Measurements from ENCODE around the gene PCDHA1.

Gene PCDHA1

DNA sequence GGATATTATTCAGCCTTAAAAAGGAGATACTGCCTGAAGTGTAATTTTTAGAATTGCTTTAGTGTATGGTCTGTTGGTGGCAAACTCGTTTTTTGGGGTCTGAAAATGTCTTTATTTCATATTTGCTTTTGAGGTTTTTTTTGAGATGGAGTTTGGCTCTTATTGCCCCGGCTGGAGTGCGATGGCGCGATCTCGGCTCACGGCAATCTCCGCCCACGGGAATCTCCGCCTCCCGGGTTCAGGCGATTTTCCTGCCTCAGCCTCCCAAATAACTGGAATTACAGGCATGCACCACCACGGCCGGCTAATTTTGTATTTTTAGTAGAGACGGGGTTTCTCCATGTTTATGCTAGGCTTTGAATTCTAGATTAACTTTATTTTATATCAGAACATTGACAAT, 245.1 kb downstream of the PCDHA1 start:
- no peaks in the 10 kb centered on the region for H3K36me3 ChIP-seq (ENCODE audit: control insufficient read depth in 2 of 2, insufficient read depth in 2 of 2, low read length in 2 of 2)
- H3K4me3 ChIP-seq (ENCODE audit: low read length in 2 of 2): no peak overlapping the region
- H3K9me3 ChIP-seq (ENCODE audit: control insufficient read depth in 2 of 2, low read length in 2 of 2): no peaks in the 10 kb centered on the region
- no peaks in the 10 kb centered on the region for H3K4me1 ChIP-seq (ENCODE audit: control insufficient read depth, insufficient read depth, low read length)
- no peak overlapping the region for H3K27ac ChIP-seq (ENCODE audit: low read length)
- no peaks in the 10 kb centered on the region for H3K27me3 ChIP-seq (ENCODE audit: control insufficient read depth in 1 of 2, insufficient read depth in 2 of 2, low read length in 2 of 2)
- no peak overlapping the region for H3K9ac ChIP-seq (ENCODE audit: low read length in 2 of 2)

- H3K27me3 ChIP-seq (ENCODE audit: control insufficient read depth in 1 of 2, insufficient read depth in 2 of 2, low read length in 2 of 2): no peaks in the 10 kb centered on the region
These were observed 246.7 kb downstream of the PCDHA1 start for GRCh38 chr5:141032626-141033025.

DNA sequence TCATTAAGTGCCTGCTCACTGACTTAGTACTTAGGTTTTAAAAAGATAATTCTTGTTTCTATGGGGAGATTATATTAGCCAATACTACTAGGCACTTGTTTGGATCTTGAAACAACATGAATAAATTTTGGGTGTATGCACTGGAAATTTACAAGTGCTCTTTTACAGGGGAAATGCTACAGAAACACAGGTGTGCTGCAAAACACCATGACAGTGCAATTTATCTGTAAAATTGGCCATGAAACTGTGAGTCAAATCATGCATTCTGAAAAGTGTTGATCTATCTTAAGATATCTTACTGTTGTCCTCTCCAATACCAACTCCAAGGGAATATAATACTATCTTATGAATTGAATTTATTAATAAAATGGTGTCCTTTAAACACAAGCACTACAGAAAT, 253.1 kb downstream of the PCDHA1 start:
- no peak overlapping the region for H3K27ac ChIP-seq (ENCODE audit: low read length)
- no peak overlapping the region for H3K9ac ChIP-seq (ENCODE audit: low read length in 2 of 2)
- H3K9me3 ChIP-seq (ENCODE audit: control insufficient read depth in 2 of 2, low read length in 2 of 2): no peaks in the 10 kb centered on the region
- no peaks in the 10 kb centered on the region for H3K36me3 ChIP-seq (ENCODE audit: control insufficient read depth in 2 of 2, insufficient read depth in 2 of 2, low read length in 2 of 2)
- H3K27me3 ChIP-seq (ENCODE audit: control insufficient read depth in 1 of 2, insufficient read depth in 2 of 2, low read length in 2 of 2): no peaks in the 10 kb centered on the region
- peaks cover 2% of the 10 kb centered on the region for H3K4me1 ChIP-seq (ENCODE audit: control insufficient read depth, insufficient read depth, low read length)
- H3K4me3 ChIP-seq (ENCODE audit: low read length in 2 of 2): no peak overlapping the region

More at GRCh38 chr5:141032626-141033025, 246.7 kb downstream of the PCDHA1 start:
- Histone ChIP-seq H3K36me3 (ENCODE audit: control insufficient read depth in 2 of 2, insufficient read depth in 2 of 2, low read length in 2 of 2) (no peaks in the 10 kb centered on the region), H3K9ac (ENCODE audit: low read length in 2 of 2) (no peak overlapping the region), H3K4me3 (ENCODE audit: low read length in 2 of 2) (no peak overlapping the region), H3K9me3 (ENCODE audit: control insufficient read depth in 2 of 2, low read length in 2 of 2) (no peaks in the 10 kb centered on the region), H3K4me1 (ENCODE audit: control insufficient read depth, insufficient read depth, low read length) (no peaks in the 10 kb centered on the region), H3K27ac (ENCODE audit: low read length) (no peak overlapping the region)

DNA sequence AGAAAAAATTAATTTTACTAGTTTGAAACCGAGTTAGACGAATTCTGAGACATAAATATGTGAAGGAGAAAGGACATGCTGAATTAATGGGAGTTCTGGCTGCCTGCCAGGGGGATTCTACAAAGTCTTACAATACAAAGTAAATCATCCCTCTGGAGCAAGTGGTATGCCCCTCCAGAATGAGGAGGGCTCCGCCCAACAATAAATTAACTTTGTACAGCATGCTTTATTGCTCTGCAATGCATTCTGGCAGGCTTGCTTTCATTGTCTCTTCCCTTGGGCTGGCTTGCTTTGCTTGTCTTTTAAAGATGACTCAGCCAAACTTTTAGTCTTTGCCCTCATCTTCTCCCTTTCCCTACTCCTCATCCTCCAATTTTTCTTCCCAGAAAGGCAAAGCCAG, 253.6 kb downstream of the PCDHA1 start:
- Histone ChIP-seq H3K27me3 (ENCODE audit: control insufficient read depth in 1 of 2, insufficient read depth in 2 of 2, low read length in 2 of 2) (no peaks in the 10 kb centered on the region), H3K4me3 (ENCODE audit: low read length in 2 of 2) (no peak overlapping the region), H3K36me3 (ENCODE audit: control insufficient read depth in 2 of 2, insufficient read depth in 2 of 2, low read length in 2 of 2) (no peaks in the 10 kb centered on the region), H3K9me3 (ENCODE audit: control insufficient read depth in 2 of 2, low read length in 2 of 2) (no peaks in the 10 kb centered on the region), H3K9ac (ENCODE audit: low read length in 2 of 2) (no peak overlapping the region), H3K27ac (ENCODE audit: low read length) (no peak overlapping the region), H3K4me1 (ENCODE audit: control insufficient read depth, insufficient read depth, low read length) (peaks cover 2% of the 10 kb centered on the region)

GRCh38 chr5:141040093-141040770, 254.3 kb downstream of the PCDHA1 start:
- H3K9ac ChIP-seq (ENCODE audit: low read length in 2 of 2): peak overlapping the region; percentile 2 to 6
- H3K27ac ChIP-seq (ENCODE audit: low read length): no peak overlapping the region
- H3K4me1 ChIP-seq (ENCODE audit: control insufficient read depth, insufficient read depth, low read length): peaks cover 2% of the 10 kb centered on the region

GRCh38 chr5:141040771-141041426, 255.0 kb downstream of the PCDHA1 start:
- Histone ChIP-seq H3K27me3 (ENCODE audit: control insufficient read depth in 1 of 2, insufficient read depth in 2 of 2, low read length in 2 of 2) (no peaks in the 10 kb centered on the region), H3K36me3 (ENCODE audit: control insufficient read depth in 2 of 2, insufficient read depth in 2 of 2, low read length in 2 of 2) (no peaks in the 10 kb centered on the region), H3K27ac (ENCODE audit: low read length) (no peak overlapping the region), H3K4me3 (ENCODE audit: low read length in 2 of 2) (peak overlapping the region; percentile 39 to 66), H3K9me3 (ENCODE audit: control insufficient read depth in 2 of 2, low read length in 2 of 2) (no peaks in the 10 kb centered on the region), H3K4me1 (ENCODE audit: control insufficient read depth, insufficient read depth, low read length) (peaks cover 2% of the 10 kb centered on the region), H3K9ac (ENCODE audit: low read length in 2 of 2) (no peak overlapping the region)

More at GRCh38 chr5:141040093-141040770, 254.3 kb downstream of the PCDHA1 start:
- H3K27me3 ChIP-seq (ENCODE audit: control insufficient read depth in 1 of 2, insufficient read depth in 2 of 2, low read length in 2 of 2): no peaks in the 10 kb centered on the region
- H3K4me3 ChIP-seq (ENCODE audit: low read length in 2 of 2): peak overlapping the region; percentile 39 to 66
- H3K36me3 ChIP-seq (ENCODE audit: control insufficient read depth in 2 of 2, insufficient read depth in 2 of 2, low read length in 2 of 2): no peaks in the 10 kb centered on the region
- H3K9me3 ChIP-seq (ENCODE audit: control insufficient read depth in 2 of 2, low read length in 2 of 2): no peaks in the 10 kb centered on the region

- no peak overlapping the region for H3K27ac ChIP-seq (ENCODE audit: low read length)
- no peak overlapping the region for H3K9ac ChIP-seq (ENCODE audit: low read length in 2 of 2)
- H3K9me3 ChIP-seq (ENCODE audit: control insufficient read depth in 2 of 2, low read length in 2 of 2): no peaks in the 10 kb centered on the region
- H3K27me3 ChIP-seq (ENCODE audit: control insufficient read depth in 1 of 2, insufficient read depth in 2 of 2, low read length in 2 of 2): no peaks in the 10 kb centered on the region
- peaks cover 2% of the 10 kb centered on the region for H3K4me1 ChIP-seq (ENCODE audit: control insufficient read depth, insufficient read depth, low read length)
- H3K36me3 ChIP-seq (ENCODE audit: control insufficient read depth in 2 of 2, insufficient read depth in 2 of 2, low read length in 2 of 2): no peaks in the 10 kb centered on the region
- H3K4me3 ChIP-seq (ENCODE audit: low read length in 2 of 2): no peak overlapping the region
These were observed 255.5 kb downstream of the PCDHA1 start for GRCh38 chr5:141041427-141041785.

GRCh38 chr5:141042555-141042954, 256.6 kb downstream of the PCDHA1 start:
- Histone ChIP-seq H3K4me3 (ENCODE audit: low read length in 2 of 2) (no peak overlapping the region), H3K9me3 (ENCODE audit: control insufficient read depth in 2 of 2, low read length in 2 of 2) (no peaks in the 10 kb centered on the region), H3K9ac (ENCODE audit: low read length in 2 of 2) (no peak overlapping the region), H3K36me3 (ENCODE audit: control insufficient read depth in 2 of 2, insufficient read depth in 2 of 2, low read length in 2 of 2) (no peaks in the 10 kb centered on the region), H3K27ac (ENCODE audit: low read length) (no peak overlapping the region), H3K27me3 (ENCODE audit: control insufficient read depth in 1 of 2, insufficient read depth in 2 of 2, low read length in 2 of 2) (no peaks in the 10 kb centered on the region), H3K4me1 (ENCODE audit: control insufficient read depth, insufficient read depth, low read length) (peaks cover 2% of the 10 kb centered on the region)

DNA sequence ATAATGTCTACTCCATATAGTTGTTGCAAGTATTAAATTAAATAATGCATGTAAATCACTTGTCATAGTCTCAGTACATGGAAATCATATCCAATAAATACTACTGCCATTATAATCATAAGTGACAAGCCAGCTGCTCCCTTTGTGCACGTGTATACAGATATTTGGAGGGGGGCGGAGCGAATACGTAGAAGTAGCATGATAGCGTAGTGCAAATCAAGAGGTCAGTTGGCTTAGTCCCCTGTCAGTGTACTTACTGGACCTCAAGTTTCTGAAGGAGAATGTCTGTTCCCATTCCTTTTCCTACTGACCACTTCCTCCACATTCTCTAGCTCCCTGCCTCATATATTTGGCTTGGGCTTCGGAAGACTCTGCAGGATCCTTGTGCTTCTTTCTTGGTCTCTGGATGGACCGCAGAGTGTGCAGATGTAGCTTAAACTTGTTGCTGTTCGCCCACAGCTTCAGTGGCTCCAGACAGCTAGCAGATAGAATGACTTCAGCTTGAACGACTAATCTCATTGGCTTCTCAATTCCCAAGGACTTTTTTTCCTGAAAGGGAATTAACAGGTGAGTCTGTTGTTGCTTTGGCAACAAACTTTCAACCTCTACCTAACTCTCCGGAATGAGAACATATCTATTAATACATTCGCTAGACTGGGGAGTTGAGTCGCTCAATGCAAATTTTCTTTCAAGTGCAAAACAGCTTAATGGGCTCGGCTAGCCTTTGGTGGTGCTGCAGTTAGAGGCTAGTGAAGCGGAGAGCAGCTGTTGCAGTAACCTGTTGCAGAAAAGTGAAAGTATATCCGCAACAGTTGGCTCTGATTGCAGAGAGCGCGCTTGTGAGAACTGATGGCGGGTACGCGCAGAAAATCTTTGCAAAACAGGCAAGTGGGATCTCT, 264.9 kb downstream of the PCDHA1 start, which contains the start of gene PCDHB1:
TSS of gene PCDHB1 (plus strand) at position 753 of the 899 bp plus-strand sequence. CDS start at position 850, 97 bp downstream.
- Histone ChIP-seq H3K27me3 (ENCODE audit: control insufficient read depth in 1 of 2, insufficient read depth in 2 of 2, low read length in 2 of 2) (peaks cover 7 to 15% of the 10 kb centered on the region in 2 donors), H3K36me3 (ENCODE audit: control insufficient read depth in 2 of 2, insufficient read depth in 2 of 2, low read length in 2 of 2) (no peaks in the 10 kb centered on the region), H3K4me3 (ENCODE audit: low read length in 2 of 2) (peak within 1 kb of the TSS; percentile 84 to 93), H3K9ac (ENCODE audit: low read length in 2 of 2) (peak within 1 kb of the TSS in 1 of 2 donors; percentile 42), H3K9me3 (ENCODE audit: control insufficient read depth in 2 of 2, low read length in 2 of 2) (no peaks in the 10 kb centered on the region), H3K27ac (ENCODE audit: low read length) (no peak within 1 kb of the TSS), H3K4me1 (ENCODE audit: control insufficient read depth, insufficient read depth, low read length) (peaks cover 5% of the 10 kb centered on the region)

GRCh38 chr5:141051521-141051866, 265.6 kb downstream of the PCDHA1 start:
- Histone ChIP-seq H3K9me3 (ENCODE audit: control insufficient read depth in 2 of 2, low read length in 2 of 2) (no peaks in the 10 kb centered on the region), H3K36me3 (ENCODE audit: control insufficient read depth in 2 of 2, insufficient read depth in 2 of 2, low read length in 2 of 2) (no peaks in the 10 kb centered on the region), H3K4me3 (ENCODE audit: low read length in 2 of 2) (peak overlapping the region; percentile 84 to 93), H3K27me3 (ENCODE audit: control insufficient read depth in 1 of 2, insufficient read depth in 2 of 2, low read length in 2 of 2) (peaks cover 7 to 15% of the 10 kb centered on the region in 2 donors), H3K27ac (ENCODE audit: low read length) (no peak overlapping the region), H3K9ac (ENCODE audit: low read length in 2 of 2) (peak overlapping the region in 1 of 2 donors; percentile 42), H3K4me1 (ENCODE audit: control insufficient read depth, insufficient read depth, low read length) (peaks cover 5% of the 10 kb centered on the region)
